ENCODE results near the gene GRK1.

The GRK1 gene

GRCh38 chr13:113775451-113776145, 108.6 kb downstream of the GRK1 start:
- DNase-seq (ENCODE audit: low spot score) = no peak

GRCh38 chr13:113776231-113777125, 109.5 kb downstream of the GRK1 start:
- DNase-seq (ENCODE audit: low spot score) = no peak

GRCh38 chr13:113777311-113778260, 110.6 kb downstream of the GRK1 start:
- DNase-seq (ENCODE audit: low spot score) = peak; percentile 63

GRCh38 chr13:113781571-113781970, 114.6 kb downstream of the GRK1 start:
- DNase-seq (ENCODE audit: low spot score) = no peak

- no peak for DNase-seq (ENCODE audit: low spot score)
Observed at GRCh38 chr13:113782472-113782871, 115.5 kb downstream of the GRK1 start.

GRCh38 chr13:113783200-113783881, 116.3 kb downstream of the GRK1 start:
- no peak for DNase-seq (ENCODE audit: low spot score)

GRCh38 chr13:113783966-113784644, 117.1 kb downstream of the GRK1 start:
- no peak for DNase-seq (ENCODE audit: low spot score)

- DNase-seq (ENCODE audit: low spot score) = no peak
Observed at GRCh38 chr13:113784645-113785024, 117.6 kb downstream of the GRK1 start.

- DNase-seq (ENCODE audit: low spot score) = peak; percentile 59
Observed at GRCh38 chr13:113785051-113786010, 118.3 kb downstream of the GRK1 start.

GRCh38 chr13:113786262-113786841, 119.3 kb downstream of the GRK1 start:
- DNase-seq (ENCODE audit: low spot score) = no peak
